MM.1S (cell line): ENCODE data around the gene EFCAB7.

Source experiments
- DNase-seq: peaks from one replicate; pipeline ENCODE4 v3.0.0-alpha.2; 2015
- H2AFZ ChIP-seq: fragments of 300-600 bp; sonication (generic); 2 replicates; pipeline ENCODE4 v1.6.0; 2016; ENCODE audit warnings: antibody characterized with exemption, low read length
- H3F3A ChIP-seq: fragments of 300-600 bp; sonication (generic); 2 replicates; pipeline ENCODE4 v1.6.1; 2016; ENCODE audit warnings: mild to moderate bottlenecking, antibody characterized with exemption, low read length, moderate library complexity, mixed read lengths; ENCODE audit not compliant: insufficient read depth
- H3K27ac ChIP-seq: fragments of 300-600 bp; sonication (generic); 2 replicates; pipeline ENCODE4 v1.5.1; 2016; ENCODE audit warnings: mild to moderate bottlenecking, low read length
- H3K27me3 ChIP-seq: fragments of 300-600 bp; sonication (generic); replicated peaks from 2 replicates; pipeline ENCODE4 v1.6.0; 2016; ENCODE audit warnings: low read length; ENCODE audit not compliant: insufficient read depth
- H3K36me3 ChIP-seq: fragments of 300-600 bp; sonication (generic); replicated peaks from 2 replicates; pipeline ENCODE4 v1.6.1; 2016; ENCODE audit warnings: mild to moderate bottlenecking, low read length, mixed read lengths; ENCODE audit not compliant: insufficient read depth
- H3K4me1 ChIP-seq: fragments of 300-600 bp; sonication (generic); 2 replicates; pipeline ENCODE4 v1.6.1; 2016; ENCODE audit warnings: low read length, mixed read lengths
- H3K4me2 ChIP-seq: fragments of 300-600 bp; sonication (generic); 2 replicates; pipeline ENCODE4 v1.6.0; 2016; ENCODE audit warnings: low read depth, low read length
- H3K4me3 ChIP-seq: fragments of 300-600 bp; sonication (generic); 2 replicates; pipeline ENCODE4 v1.5.1; 2016; ENCODE audit warnings: low read length, mixed read lengths
- H3K79me2 ChIP-seq: fragments of 300-600 bp; sonication (generic); 2 replicates; pipeline ENCODE4 v1.6.1; 2016; ENCODE audit warnings: mixed run types, low read length, mixed read lengths
- H3K9ac ChIP-seq: fragments of 300-600 bp; sonication (generic); 2 replicates; pipeline ENCODE4 v1.6.1; 2016; ENCODE audit warnings: low read length, mixed read lengths
- H3K9me2 ChIP-seq: fragments of 300-600 bp; sonication (generic); replicated peaks from 2 replicates; pipeline ENCODE4 v1.6.1; 2016; ENCODE audit warnings: mild to moderate bottlenecking, low read length, mixed read lengths; ENCODE audit not compliant: insufficient read depth
- H3K9me3 ChIP-seq: fragments of 300-600 bp; sonication (generic); replicated peaks from 2 replicates; pipeline ENCODE4 v1.6.1; 2016; ENCODE audit warnings: mild to moderate bottlenecking, low read length, mixed read lengths; ENCODE audit not compliant: insufficient read depth
- H4K20me1 ChIP-seq: fragments of 300-600 bp; sonication (generic); 2 replicates; pipeline ENCODE4 v1.6.1; 2016; ENCODE audit warnings: mild to moderate bottlenecking, low read length, moderate library complexity, mixed read lengths; ENCODE audit not compliant: insufficient read depth
- CTCF ChIP-seq: fragments of 300-600 bp; sonication (generic); IDR thresholded peaks from 2 replicates; pipeline ENCODE4 v1.5.1; 2016; ENCODE audit warnings: antibody characterized with exemption, low read length, mixed read lengths
- EZH2 ChIP-seq: fragments of 300-600 bp; sonication (generic); optimal IDR thresholded peaks from 2 replicates; pipeline ENCODE3; 2017; ENCODE audit warnings: low read depth, mild to moderate bottlenecking, antibody characterized with exemption, low read length, mixed read lengths
- EZH2phosphoT487 ChIP-seq: fragments of 300-600 bp; sonication (generic); IDR thresholded peaks from 2 replicates; pipeline ENCODE4 v1.6.1; 2018; ENCODE audit warnings: antibody characterized with exemption, low read length

EFCAB7 gene

GRCh38 chr1:63557365-63557987, 34.2 kb downstream of the EFCAB7 start:
- no peak overlapping the region for H3K4me2 ChIP-seq
- no peaks in the 10 kb centered on the region for H3K79me2 ChIP-seq
- no peak overlapping the region for H3K27ac ChIP-seq
- no peaks in the 10 kb centered on the region for H3K9me3 ChIP-seq
- no peaks in the 10 kb centered on the region for H3K9me2 ChIP-seq
- H3K27me3 ChIP-seq, result no peaks in the 10 kb centered on the region
- H3K36me3 ChIP-seq, result no peaks in the 10 kb centered on the region
- no peaks in the 10 kb centered on the region for H4K20me1 ChIP-seq
- DNase-seq, result peak; percentile 54
- H2AFZ ChIP-seq, result peak overlapping the region; percentile 14; the same call in 1 of the 2 replicates
- no peaks in the 10 kb centered on the region for H3F3A ChIP-seq
- no peak overlapping the region for H3K9ac ChIP-seq
- H3K4me3 ChIP-seq, result no peak overlapping the region
- TF ChIP-seq CTCF (peak; percentile 69), EZH2phosphoT487 (no peak), EZH2 (no peak)
- H3K4me1 ChIP-seq, result no peaks in the 10 kb centered on the region

GRCh38 chr1:63559357-63559756, 36.0 kb downstream of the EFCAB7 start:
- no peaks in the 10 kb centered on the region for H4K20me1 ChIP-seq
- H3K9me2 ChIP-seq, result no peaks in the 10 kb centered on the region
- no peak overlapping the region for H3K4me3 ChIP-seq
- TF ChIP-seq EZH2 (no peak), CTCF (no peak), EZH2phosphoT487 (no peak)
- DNase-seq, result no peak
- H3K9me3 ChIP-seq, result no peaks in the 10 kb centered on the region
- H3K36me3 ChIP-seq, result no peaks in the 10 kb centered on the region
- H3K4me2 ChIP-seq, result no peak overlapping the region
- no peaks in the 10 kb centered on the region for H3K27me3 ChIP-seq
- no peak overlapping the region for H2AFZ ChIP-seq
- H3K27ac ChIP-seq, result no peak overlapping the region
- H3K9ac ChIP-seq, result no peak overlapping the region
- H3F3A ChIP-seq, result no peaks in the 10 kb centered on the region
- H3K79me2 ChIP-seq, result no peaks in the 10 kb centered on the region
- no peaks in the 10 kb centered on the region for H3K4me1 ChIP-seq

- no peak overlapping the region for H2AFZ ChIP-seq
- H3K9me2 ChIP-seq, result no peaks in the 10 kb centered on the region
- H3K79me2 ChIP-seq, result no peaks in the 10 kb centered on the region
- no peak overlapping the region for H3K4me2 ChIP-seq
- no peak for TF ChIP-seq EZH2phosphoT487
- no peak for TF ChIP-seq CTCF
- TF ChIP-seq EZH2, result no peak
- no peaks in the 10 kb centered on the region for H3K36me3 ChIP-seq
- no peaks in the 10 kb centered on the region for H3K27me3 ChIP-seq
- no peak overlapping the region for H3K4me3 ChIP-seq
- no peaks in the 10 kb centered on the region for H4K20me1 ChIP-seq
- no peak overlapping the region for H3K9ac ChIP-seq
- no peaks in the 10 kb centered on the region for H3K9me3 ChIP-seq
- DNase-seq, result no peak
- no peaks in the 10 kb centered on the region for H3K4me1 ChIP-seq
- H3K27ac ChIP-seq, result no peak overlapping the region
- H3F3A ChIP-seq, result no peaks in the 10 kb centered on the region
Observed at GRCh38 chr1:63563745-63564144, 40.4 kb downstream of the EFCAB7 start.
